Osteoblast (primary cell): Measurements from ENCODE around the gene IFT43. TPM values are rescaled to one million over a fixed set of nuclear protein-coding genes. Genes with fewer than 3 reads are reported as not detected.

Experiments used
- DNase-seq: peaks from one replicate; pipeline ENCODE4 v3.0.0; 2011; ENCODE audit warnings: low spot score, mixed read lengths; ENCODE audit not compliant: insufficient read length; ENCODE audit errors: missing footprints
- H2AFZ ChIP-seq: 2 replicates; pipeline ENCODE4 v1.6.0; 2011; ENCODE audit warnings: mild to moderate bottlenecking, low read length
- H3K27ac ChIP-seq: 2 replicates; pipeline ENCODE4 v1.5.1; 2011; ENCODE audit warnings: mild to moderate bottlenecking, low read depth, low read length, moderate library complexity
- H3K27me3 ChIP-seq: 2 replicates; pipeline ENCODE4 v1.6.0; 2012; ENCODE audit warnings: mild to moderate bottlenecking, control low read depth, inconsistent platforms, low read length, moderate library complexity; ENCODE audit not compliant: insufficient read depth
- H3K36me3 ChIP-seq: 2 replicates; pipeline ENCODE4 v1.5.1; 2011; ENCODE audit warnings: mild to moderate bottlenecking, low read length, control low read depth, moderate library complexity; ENCODE audit not compliant: insufficient read depth
- H3K4me1 ChIP-seq: 2 replicates; pipeline ENCODE4 v1.5.1; 2011; ENCODE audit warnings: mild to moderate bottlenecking, low read length, control low read depth, moderate library complexity; ENCODE audit not compliant: insufficient read depth
- H3K4me2 ChIP-seq: 2 replicates; pipeline ENCODE4 v1.6.0; 2011; ENCODE audit warnings: mild to moderate bottlenecking, low read length; ENCODE audit not compliant: insufficient read depth
- H3K4me3 ChIP-seq: fragments of 200-600 bp; sonication (generic); 3 replicates; pipeline ENCODE4 v1.5.1; 2012; ENCODE audit warnings: mild to moderate bottlenecking, low read length, inconsistent platforms; ENCODE audit not compliant: insufficient read depth
- H3K79me2 ChIP-seq: 2 replicates; pipeline ENCODE4 v1.6.0; 2012; ENCODE audit warnings: mild to moderate bottlenecking, low read length, control low read depth, inconsistent platforms; ENCODE audit not compliant: insufficient read depth
- H3K9me3 ChIP-seq: 2 replicates; pipeline ENCODE4 v1.5.1; 2011; ENCODE audit warnings: low read depth, low read length, control low read depth
- H4K20me1 ChIP-seq: 2 replicates; pipeline ENCODE4 v1.6.0; 2012; ENCODE audit warnings: mild to moderate bottlenecking, low read length, control low read depth; ENCODE audit not compliant: insufficient read depth
- CTCF ChIP-seq: IDR thresholded peaks from 2 replicates; pipeline ENCODE4 v1.5.1; 2011; ENCODE audit warnings: mild to moderate bottlenecking, low read depth, low read length, moderate library complexity; ENCODE audit errors: extremely low read depth
- total RNA-seq: library from RNA; depleted of rRNA; stranded (reverse); fragments of >200 nt; gene quantifications from 2 replicates; pipeline ENCODE4 v1.2.3, GENCODE V29; 2012

The IFT43 gene
- 25.6 and 32.6 TPM in 2 replicates for total RNA-seq

- TF ChIP-seq CTCF: no peak
- Histone ChIP-seq H3K79me2 (peaks cover 26% of the 10 kb centered on the region), H3K27ac (peak within 1 kb of the TSS; percentile 90), H3K27me3 (no peaks in the 10 kb centered on the region), H3K4me3 (peak within 1 kb of the TSS; percentile 94), H3K4me2 (peak within 1 kb of the TSS; percentile 87), H3K36me3 (peaks cover 12% of the 10 kb centered on the region), H3K9me3 (no peaks in the 10 kb centered on the region), H3K4me1 (peaks cover 38% of the 10 kb centered on the region), H2AFZ (peak within 1 kb of the TSS; percentile 93), H4K20me1 (no peaks in the 10 kb centered on the region)
- DNase-seq: peak; percentile 91
These were observed at the start of gene IFT43 for GRCh38 chr14:75985618-75986438. TSS of gene IFT43 (plus strand) at chr14:75985763. CDS start at chr14:75985787, 24 bp downstream.

GRCh38 chr14:75939200-75939599 lies 46.4 kb upstream of the IFT43 start:
- H2AFZ ChIP-seq: no peak overlapping the region
- H4K20me1 ChIP-seq: no peaks in the 10 kb centered on the region
- no peak overlapping the region for H3K27ac ChIP-seq
- no peak for TF ChIP-seq CTCF
- H3K36me3 ChIP-seq: no peaks in the 10 kb centered on the region
- H3K27me3 ChIP-seq: no peaks in the 10 kb centered on the region
- no peaks in the 10 kb centered on the region for H3K4me1 ChIP-seq
- no peak overlapping the region for H3K4me3 ChIP-seq
- no peak for DNase-seq
- H3K4me2 ChIP-seq: no peak overlapping the region
- H3K9me3 ChIP-seq: no peaks in the 10 kb centered on the region
- no peaks in the 10 kb centered on the region for H3K79me2 ChIP-seq

GRCh38 chr14:75941030-75941429 lies 44.5 kb upstream of the IFT43 start:
- Histone ChIP-seq H3K27ac (no peak overlapping the region), H3K36me3 (no peaks in the 10 kb centered on the region), H4K20me1 (no peaks in the 10 kb centered on the region), H2AFZ (no peak overlapping the region), H3K79me2 (no peaks in the 10 kb centered on the region), H3K4me1 (no peaks in the 10 kb centered on the region), H3K4me2 (no peak overlapping the region), H3K27me3 (no peaks in the 10 kb centered on the region), H3K9me3 (no peaks in the 10 kb centered on the region), H3K4me3 (no peak overlapping the region)
- TF ChIP-seq CTCF: no peak
- no peak for DNase-seq

- no peak for TF ChIP-seq CTCF
- H4K20me1 ChIP-seq: no peaks in the 10 kb centered on the region
- no peaks in the 10 kb centered on the region for H3K79me2 ChIP-seq
- H3K9me3 ChIP-seq: no peaks in the 10 kb centered on the region
- H2AFZ ChIP-seq: no peak overlapping the region
- H3K4me2 ChIP-seq: no peak overlapping the region
- H3K27ac ChIP-seq: no peak overlapping the region
- no peaks in the 10 kb centered on the region for H3K36me3 ChIP-seq
- no peaks in the 10 kb centered on the region for H3K4me1 ChIP-seq
- no peak for DNase-seq
- H3K4me3 ChIP-seq: no peak overlapping the region
- H3K27me3 ChIP-seq: no peaks in the 10 kb centered on the region
These were observed 40.8 kb upstream of the IFT43 start for GRCh38 chr14:75944607-75945241.
